GM19372 (cell line): ENCODE data around the gene SUPT3H.
"Not testable (repeated sequence)": the region's sequence is repeated elsewhere in the genome, so short reads cannot be mapped to it uniquely, and the experiment has no call there.

ENCODE experiments used
- ATAC-seq: cut with Tn5 transposase; IDR thresholded peaks from one replicate; pipeline ENCODE4 v1.9.1; 2021; ENCODE audit warnings: mild to moderate bottlenecking, low read depth, moderate library complexity; ENCODE audit not compliant: unreplicated experiment

The SUPT3H gene

GRCh38 chr6:45327956-45328522 is 49.7 kb downstream of the SUPT3H start, which contains the start of gene RUNX2:
RUNX2 (plus strand) TSS chr6:45328330; CDS start chr6:45328727, 397 bp downstream.
- no peak for ATAC-seq

GRCh38 chr6:45326698-45327417 is 50.9 kb downstream of the SUPT3H start:
- ATAC-seq = no peak

- ATAC-seq = no peak
Observed at GRCh38 chr6:45323656-45324224, 54.0 kb downstream of the SUPT3H start.

- ATAC-seq = no peak
Observed at GRCh38 chr6:45320349-45320748, 57.4 kb downstream of the SUPT3H start.

GRCh38 chr6:45314146-45314545 is 63.6 kb downstream of the SUPT3H start:
- ATAC-seq = no peak

- no peak for ATAC-seq
Observed at GRCh38 chr6:45310118-45310788, 67.5 kb downstream of the SUPT3H start.

- ATAC-seq = no peak
Observed at GRCh38 chr6:45305546-45305945, 72.2 kb downstream of the SUPT3H start.

GRCh38 chr6:45302832-45303231 is 74.9 kb downstream of the SUPT3H start:
- no peak for ATAC-seq

GRCh38 chr6:45301348-45302142 is 76.2 kb downstream of the SUPT3H start:
- no peak for ATAC-seq

GRCh38 chr6:45300736-45301135 is 77.0 kb downstream of the SUPT3H start:
- ATAC-seq = no peak

- no peak for ATAC-seq
Observed at GRCh38 chr6:45299096-45299581, 78.6 kb downstream of the SUPT3H start.

GRCh38 chr6:45297320-45297719 is 80.4 kb downstream of the SUPT3H start:
- no peak for ATAC-seq

GRCh38 chr6:45294065-45294701 is 83.6 kb downstream of the SUPT3H start:
- not testable (repeated sequence) for ATAC-seq

- ATAC-seq = no peak
Observed at GRCh38 chr6:45293306-45293705, 84.4 kb downstream of the SUPT3H start.

GRCh38 chr6:45289751-45290514 is 87.8 kb downstream of the SUPT3H start:
- no peak for ATAC-seq

- not testable (repeated sequence) for ATAC-seq
Observed at GRCh38 chr6:45286707-45287106, 91.0 kb downstream of the SUPT3H start.

GRCh38 chr6:45278367-45278766 is 99.4 kb downstream of the SUPT3H start:
- no peak for ATAC-seq

- ATAC-seq = not testable (repeated sequence)
Observed at GRCh38 chr6:45277741-45278140, 100.0 kb downstream of the SUPT3H start.

GRCh38 chr6:45275358-45275757 is 102.4 kb downstream of the SUPT3H start:
- no peak for ATAC-seq
